ENCODE data around the gene MAN2A1. TPM values are rescaled to one million over a fixed set of nuclear protein-coding genes. Genes with fewer than 3 reads are reported as not detected.
A peak's percentile ranks its signal among the peaks of the same experiment; 100 is the strongest.
"Not testable (repeated sequence)": the region's sequence is repeated elsewhere in the genome, so short reads cannot be mapped to it uniquely, and the experiment has no call there.

The MAN2A1 gene
- total RNA-seq, 1 donor from 2014 or later, result 66.2 TPM

GRCh38 chr5:109825450-109825849 is 135.7 kb downstream of the MAN2A1 start:
- DNase-seq (ENCODE audit: low read depth), result peak; percentile 80

- DNase-seq (ENCODE audit: low read depth), result peak; percentile 75
Measured at GRCh38 chr5:109826426-109826825, 136.7 kb downstream of the MAN2A1 start.

GRCh38 chr5:109829331-109829730 is 139.6 kb downstream of the MAN2A1 start:
- DNase-seq (ENCODE audit: low read depth), result no peak

GRCh38 chr5:109830955-109831502 is 141.3 kb downstream of the MAN2A1 start:
- peak; percentile 78 for DNase-seq (ENCODE audit: low read depth)

GRCh38 chr5:109832207-109833188 is 142.8 kb downstream of the MAN2A1 start:
- not testable (repeated sequence) for DNase-seq (ENCODE audit: low read depth)

GRCh38 chr5:109833946-109834345 is 144.2 kb downstream of the MAN2A1 start:
- DNase-seq (ENCODE audit: low read depth), result no peak

GRCh38 chr5:109836280-109836679 is 146.6 kb downstream of the MAN2A1 start:
- DNase-seq (ENCODE audit: low read depth), result no peak

GRCh38 chr5:109837231-109837861 is 147.6 kb downstream of the MAN2A1 start:
- no peak for DNase-seq (ENCODE audit: low read depth)

- no peak for DNase-seq (ENCODE audit: low read depth)
Measured at GRCh38 chr5:109838157-109838556, 148.4 kb downstream of the MAN2A1 start.

- no peak for DNase-seq (ENCODE audit: low read depth)
Measured at GRCh38 chr5:109844148-109844547, 154.4 kb downstream of the MAN2A1 start.

- peak; percentile 54 for DNase-seq (ENCODE audit: low read depth)
Measured at GRCh38 chr5:109844695-109845094, 155.0 kb downstream of the MAN2A1 start.

- no peak for DNase-seq (ENCODE audit: low read depth)
Measured at GRCh38 chr5:109848130-109848529, 158.4 kb downstream of the MAN2A1 start.

- no peak for DNase-seq (ENCODE audit: low read depth)
Measured at GRCh38 chr5:109849478-109850088, 159.9 kb downstream of the MAN2A1 start.

- DNase-seq (ENCODE audit: low read depth), result peak; percentile 63
Measured at GRCh38 chr5:109852371-109853155, 162.8 kb downstream of the MAN2A1 start.

- peak; percentile 59 for DNase-seq (ENCODE audit: low read depth)
Measured at GRCh38 chr5:109853377-109853776, 163.7 kb downstream of the MAN2A1 start.

- DNase-seq (ENCODE audit: low read depth), result peak; percentile 77
Measured at GRCh38 chr5:109855056-109855455, 165.3 kb downstream of the MAN2A1 start.

- no peak for DNase-seq (ENCODE audit: low read depth)
Measured at GRCh38 chr5:109857405-109858031, 167.8 kb downstream of the MAN2A1 start.

- DNase-seq (ENCODE audit: low read depth), result no peak
Measured at GRCh38 chr5:109859537-109859936, 169.8 kb downstream of the MAN2A1 start.

GRCh38 chr5:109862301-109862700 is 172.6 kb downstream of the MAN2A1 start:
- DNase-seq (ENCODE audit: low read depth), result no peak

- DNase-seq (ENCODE audit: low read depth), result no peak
Measured at GRCh38 chr5:109863752-109864151, 174.0 kb downstream of the MAN2A1 start.

GRCh38 chr5:109865637-109866036 is 175.9 kb downstream of the MAN2A1 start:
- peak; percentile 99 for DNase-seq (ENCODE audit: low read depth)

All from renal cortical epithelial cell (primary cell).